A549 (cell line): ENCODE data around the gene TBATA. TPM values are rescaled to one million over a fixed set of nuclear protein-coding genes. Genes with fewer than 3 reads are reported as not detected.

ENCODE experiments used
- ATAC-seq, 2 experiments: fragments of 200-7000 bp in 1 of 2; fragments of >200 bp in 1 of 2; cut with Nextera tagmentation in 1 of 2; cut with Tn5 transposase in 1 of 2; 3 replicates each; pipeline versions ENCODE4 v1.8.0 to v1.9.1; 2018 to 2020; ENCODE audit warnings: mild to moderate bottlenecking in 1 of 2, moderate library complexity in 1 of 2
- CTCF ChIA-PET: fragments of 300-600 bp; sonication (Branson Sonifier 250); formaldehyde crosslinking; extraction: SDS; loops from one replicate; lab custom pipeline; 2021; ENCODE audit warnings: antibody characterized with exemption, inconsistent platforms; lab: Yijun Ruan, JAX
- POLR2A ChIA-PET: fragments of 350-600 bp; formaldehyde crosslinking; extraction: SDS; loops from one replicate; lab custom pipeline; 2021; ENCODE audit warnings: antibody characterized with exemption, inconsistent platforms; lab: Yijun Ruan, JAX
- DNase-seq, 2 experiments: peaks; one replicate each; pipeline versions ENCODE4 v3.0.0 to v3.0.0-alpha.2; 2011 to 2016; ENCODE audit warnings: low read depth in 1 of 2, low spot score in 1 of 2
- FAIRE-seq: peaks from 2 replicates; lab custom pipeline; 2011; peaks lifted over from hg19 to GRCh38; lab: Jason Lieb, UNC
- H3K27ac ChIP-seq, 2 experiments: fragments of >200 bp; sonication (Bioruptor Twin); formaldehyde crosslinking; 3 replicates each; pipeline ENCODE4 v1.5.1; 2016 to 2017
- H3K4me1 ChIP-seq: fragments of >200 bp; sonication (Bioruptor Twin); formaldehyde crosslinking; 3 replicates; pipeline ENCODE4 v1.6.1; 2016
- H3K4me2 ChIP-seq: fragments of >200 bp; sonication (Bioruptor Twin); formaldehyde crosslinking; 3 replicates; pipeline ENCODE4 v1.6.1; 2016
- H3K4me3 ChIP-seq: fragments of >200 bp; sonication (Bioruptor Twin); formaldehyde crosslinking; 3 replicates; pipeline ENCODE4 v1.5.1; 2016
- H3K9me3 ChIP-seq: fragments of >200 bp; sonication (Bioruptor Twin); formaldehyde crosslinking; 3 replicates; pipeline ENCODE4 v1.6.1; 2016
- BHLHE40 ChIP-seq: IDR thresholded peaks from 2 replicates; pipeline ENCODE4 v1.6.1; 2012; ENCODE audit warnings: low read depth, low read length, inconsistent platforms
- CBX2 ChIP-seq: fragments of 200-600 bp; sonication (generic); IDR thresholded peaks from 2 replicates; pipeline ENCODE4 v1.6.1; 2016; ENCODE audit warnings: low read depth, mild to moderate bottlenecking, borderline replicate concordance
- CBX8 ChIP-seq: fragments of 200-600 bp; sonication (generic); IDR thresholded peaks from 2 replicates; pipeline ENCODE4 v1.6.1; 2016
- CHD2 ChIP-seq: fragments of 150-350 bp; IDR thresholded peaks from 2 replicates; pipeline ENCODE4 v1.6.1; 2014; ENCODE audit warnings: low read length; ENCODE audit not compliant: partially characterized antibody
- EHF ChIP-seq: fragments of 250-450 bp; sonication (Bioruptor Pico); IDR thresholded peaks from 2 replicates; pipeline ENCODE4 v1.5.0; 2020; ENCODE audit warnings: mild to moderate bottlenecking
- EHMT2 ChIP-seq: fragments of 200-600 bp; sonication (generic); IDR thresholded peaks from 2 replicates; pipeline ENCODE4 v1.6.1; 2016; ENCODE audit warnings: antibody characterized with exemption, low read depth, mild to moderate bottlenecking, moderate library complexity
- EP300 ChIP-seq, 2 experiments: fragments of >200 bp; sonication (Bioruptor Twin); formaldehyde crosslinking; IDR thresholded peaks; 2 replicates in 1 of 2; 3 replicates in 1 of 2; pipeline ENCODE4 v1.6.1; 2016 to 2017
- FOSB ChIP-seq: fragments of 250-450 bp; sonication (Bioruptor Pico); IDR thresholded peaks from 2 replicates; pipeline ENCODE4 v1.5.0; 2020; ENCODE audit warnings: mild to moderate bottlenecking, moderate library complexity
- FOSL2 ChIP-seq, 2 experiments: fragments of 450-650 bp in 1 of 2; fragments of >200 bp in 1 of 2; sonication (Bioruptor Twin) in 1 of 2; formaldehyde crosslinking; IDR thresholded peaks; 2 replicates each; pipeline versions ENCODE4 v1.5.0 to v1.6.1; 2016 to 2020; ENCODE audit warnings: mild to moderate bottlenecking in 1 of 2, moderate library complexity in 1 of 2
- GATA3 ChIP-seq: IDR thresholded peaks from 2 replicates; pipeline ENCODE4 v1.6.1; 2012; ENCODE audit warnings: borderline replicate concordance
- HEYL ChIP-seq: fragments of 250-450 bp; sonication (Bioruptor Pico); IDR thresholded peaks from 2 replicates; pipeline ENCODE4 v1.8.0; 2021; ENCODE audit warnings: mild to moderate bottlenecking, moderate library complexity
- HOXB13 ChIP-seq: fragments of 250-450 bp; sonication (Bioruptor Pico); IDR thresholded peaks from 2 replicates; pipeline ENCODE4 v1.5.0; 2020; ENCODE audit warnings: low read depth, mild to moderate bottlenecking, moderate library complexity
- JUN ChIP-seq, 2 experiments: fragments of >200 bp; sonication (Bioruptor Twin); formaldehyde crosslinking; IDR thresholded peaks; 2 replicates in 1 of 2; 3 replicates in 1 of 2; pipeline ENCODE4 v1.6.1; 2016 to 2017
- JUNB ChIP-seq: fragments of >200 bp; sonication (Bioruptor Twin); formaldehyde crosslinking; IDR thresholded peaks from 2 replicates; pipeline ENCODE4 v1.6.1; 2016
- KDM1A ChIP-seq: fragments of 200-600 bp; sonication (generic); IDR thresholded peaks from 2 replicates; pipeline ENCODE4 v1.6.1; 2016; ENCODE audit warnings: low read depth, mild to moderate bottlenecking
- KDM5A ChIP-seq: fragments of 200-600 bp; sonication (generic); IDR thresholded peaks from 2 replicates; pipeline ENCODE4 v1.6.1; 2016; ENCODE audit warnings: antibody characterized with exemption, mild to moderate bottlenecking
- MAFK ChIP-seq: fragments of 450-650 bp; IDR thresholded peaks from 2 replicates; pipeline ENCODE4 v1.6.1; 2014; ENCODE audit not compliant: partially characterized antibody
- NFE2L2 ChIP-seq: fragments of 150-350 bp; conservative IDR thresholded peaks from 2 replicates; pipeline ENCODE4 v1.6.1; 2014; ENCODE audit warnings: low read length
- PHF8 ChIP-seq: fragments of 200-600 bp; sonication (generic); IDR thresholded peaks from 2 replicates; pipeline ENCODE4 v1.6.1; 2016; ENCODE audit warnings: low read depth, mild to moderate bottlenecking, antibody characterized with exemption, moderate library complexity, borderline replicate concordance
- POLR2AphosphoS2 ChIP-seq: conservative IDR thresholded peaks from 2 replicates; pipeline ENCODE4 v1.6.1; 2012; ENCODE audit warnings: low read length, improper control_type of control experiment, inconsistent platforms
- RFX5 ChIP-seq: fragments of 450-650 bp; IDR thresholded peaks from 2 replicates; pipeline ENCODE4 v1.7.1; 2014; ENCODE audit warnings: antibody characterized with exemption, mild to moderate bottlenecking, moderate library complexity
- RNF2 ChIP-seq: fragments of 200-600 bp; sonication (generic); IDR thresholded peaks from 2 replicates; pipeline ENCODE4 v1.6.1; 2016; ENCODE audit warnings: low read depth, mild to moderate bottlenecking, antibody characterized with exemption, moderate library complexity, borderline replicate concordance
- TFCP2L1 ChIP-seq: fragments of 250-450 bp; sonication (Bioruptor Pico); IDR thresholded peaks from 2 replicates; pipeline ENCODE4 v1.5.0; 2021; ENCODE audit warnings: mild to moderate bottlenecking
- ZNF302 ChIP-seq: fragments of 250-450 bp; sonication (Bioruptor Pico); IDR thresholded peaks from 2 replicates; pipeline ENCODE4 v1.9.0; 2021; ENCODE audit warnings: inconsistent platforms, mild to moderate bottlenecking, moderate library complexity
- ZSCAN20 ChIP-seq: fragments of 250-450 bp; sonication (Bioruptor Pico); IDR thresholded peaks from 2 replicates; pipeline ENCODE4 v1.8.0; 2022; ENCODE audit warnings: mild to moderate bottlenecking, moderate library complexity
- WGBS: methylation state at CpG from one replicate; pipeline ENCODE4 v1.1.6; 2017; ENCODE audit errors: missing lambda C conversion rate; 5-methylcytosine and 5-hydroxymethylcytosine counted together
- polyA plus RNA-seq, 4 experiments: library from polyadenylated mRNA; depleted of rRNA in 3 of 4; stranded (reverse); fragments of >200 nt; fragmentation: RNase III in 1 of 4; extraction: RNeasy Plus Mini Kit Qiagen cat#74134 plus additional on column Dnase treatment in 1 of 4; gene quantifications; 2 replicates in 3 of 4; 3 replicates in 1 of 4; pipeline ENCODE4 v1.2.3, GENCODE V29; 2011 to 2017
- TF ChIP-seq, protein P1 (sequence below): IDR thresholded peaks from 2 replicates; pipeline ENCODE4 v1.6.1; 2012
- TF ChIP-seq, protein P2 (sequence below): fragments of >200 bp; sonication (Bioruptor Twin); formaldehyde crosslinking; IDR thresholded peaks from 3 replicates; pipeline ENCODE4 v1.5.1; 2016
- TF ChIP-seq, protein P3 (sequence below): IDR thresholded peaks from 2 replicates; pipeline ENCODE4 v1.6.1; 2012

The TBATA gene
- polyA plus RNA-seq, 2 of the 4 experiments (the other 2 are of a cell fraction), result not detected

DNA sequence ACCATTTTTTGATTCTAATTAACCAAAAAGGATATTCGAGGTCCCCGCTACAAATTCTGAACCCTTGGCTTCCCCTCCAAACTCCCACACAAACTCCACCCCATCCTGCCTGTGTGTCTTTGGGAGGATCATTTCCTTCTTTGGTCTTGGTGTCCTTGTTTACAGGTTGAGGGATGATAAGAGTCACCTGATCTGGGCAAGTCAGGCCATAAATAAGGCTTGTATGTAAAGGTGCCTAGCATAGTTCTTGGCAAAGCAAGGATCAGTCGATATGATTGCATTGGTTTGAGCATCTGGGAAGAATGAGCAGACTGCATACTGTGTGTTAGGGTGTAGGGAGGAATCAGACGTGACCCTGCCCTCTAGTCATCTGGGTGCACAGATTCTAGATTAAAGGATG, 28.9 kb upstream of the TBATA start:
- TF ChIP-seq, protein P1, sequence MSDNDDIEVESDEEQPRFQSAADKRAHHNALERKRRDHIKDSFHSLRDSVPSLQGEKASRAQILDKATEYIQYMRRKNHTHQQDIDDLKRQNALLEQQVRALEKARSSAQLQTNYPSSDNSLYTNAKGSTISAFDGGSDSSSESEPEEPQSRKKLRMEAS, result no peak
- TF ChIP-seq MAFK (no peak), RNF2 (no peak), CBX2 (no peak), FOSB (no peak), BHLHE40 (no peak), NFE2L2 (no peak), CBX8 (no peak), CHD2 (no peak), ZNF302 (CRISPR knock-in tag) (no peak), HOXB13 (CRISPR knock-in tag) (no peak), POLR2AphosphoS2 (no peak), TFCP2L1 (CRISPR knock-in tag) (no peak), FOSL2 (IDR thresholded peaks at IDR 0.05) (no peak), FOSL2 (CRISPR knock-in tag; IDR thresholded peaks at IDR 0.05) (no peak), RFX5 (no peak), JUNB (no peak), KDM5A (no peak), HEYL (CRISPR knock-in tag) (no peak), GATA3 (no peak)
- TF ChIP-seq, protein P2, sequence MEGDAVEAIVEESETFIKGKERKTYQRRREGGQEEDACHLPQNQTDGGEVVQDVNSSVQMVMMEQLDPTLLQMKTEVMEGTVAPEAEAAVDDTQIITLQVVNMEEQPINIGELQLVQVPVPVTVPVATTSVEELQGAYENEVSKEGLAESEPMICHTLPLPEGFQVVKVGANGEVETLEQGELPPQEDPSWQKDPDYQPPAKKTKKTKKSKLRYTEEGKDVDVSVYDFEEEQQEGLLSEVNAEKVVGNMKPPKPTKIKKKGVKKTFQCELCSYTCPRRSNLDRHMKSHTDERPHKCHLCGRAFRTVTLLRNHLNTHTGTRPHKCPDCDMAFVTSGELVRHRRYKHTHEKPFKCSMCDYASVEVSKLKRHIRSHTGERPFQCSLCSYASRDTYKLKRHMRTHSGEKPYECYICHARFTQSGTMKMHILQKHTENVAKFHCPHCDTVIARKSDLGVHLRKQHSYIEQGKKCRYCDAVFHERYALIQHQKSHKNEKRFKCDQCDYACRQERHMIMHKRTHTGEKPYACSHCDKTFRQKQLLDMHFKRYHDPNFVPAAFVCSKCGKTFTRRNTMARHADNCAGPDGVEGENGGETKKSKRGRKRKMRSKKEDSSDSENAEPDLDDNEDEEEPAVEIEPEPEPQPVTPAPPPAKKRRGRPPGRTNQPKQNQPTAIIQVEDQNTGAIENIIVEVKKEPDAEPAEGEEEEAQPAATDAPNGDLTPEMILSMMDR, result no peak
- Histone ChIP-seq H3K4me1 (peaks cover 11% of the 10 kb centered on the region), H3K27ac (no peak overlapping the region), H3K4me3 (no peak overlapping the region), H3K9me3 (no peaks in the 10 kb centered on the region), H3K4me2 (no peak overlapping the region)
- ATAC-seq (no peak), FAIRE-seq (no peak), DNase-seq (no peak)
- ChIA-PET POLR2A (no interaction called here), CTCF (interaction anchor here (0.7 to 5.6 kb wide), 5 partner anchors 9 to 264 kb away, joined by 3 to 48 read pairs (median 4); no protein-coding TSS in a partner anchor)
- 66% methylated on average over 4 of the region's 4 CpGs for WGBS

DNA sequence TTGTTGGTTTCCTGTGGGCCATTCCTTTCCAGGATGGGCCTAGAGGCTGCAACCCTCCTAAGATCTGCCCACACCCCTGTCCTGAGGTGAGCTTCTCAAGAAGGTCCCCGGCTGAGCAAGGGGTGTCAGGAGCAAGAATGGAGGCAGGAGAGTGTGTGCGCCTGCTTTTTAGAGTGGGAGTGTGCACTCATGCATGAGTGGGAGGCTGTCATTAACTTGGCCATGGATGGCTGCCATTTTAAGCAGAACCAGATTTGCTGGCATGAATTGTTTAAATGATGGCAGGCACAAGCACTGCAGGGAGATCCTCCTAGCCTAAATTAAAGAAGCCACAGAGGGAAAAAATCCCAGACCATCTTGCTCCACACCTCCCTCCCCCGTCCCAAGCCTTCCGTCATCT, 27.6 kb upstream of the TBATA start:
- ChIA-PET CTCF (interaction anchor here (0.9 to 5.6 kb wide), 4 partner anchors 59 to 351 kb away, joined by 3 to 48 read pairs (median 4); no protein-coding TSS in a partner anchor), POLR2A (no interaction called here)
- WGBS, result 60% methylated on average over 3 of the region's 4 CpGs
- DNase-seq (no peak), ATAC-seq (no peak), FAIRE-seq (no peak)
- TF ChIP-seq JUN (IDR thresholded peaks at IDR 0.05) (no peak), EP300 (IDR thresholded peaks at IDR 0.05) (no peak), EHF (no peak), ZSCAN20 (no peak), CHD2 (no peak), EHMT2 (no peak), BHLHE40 (no peak), KDM1A (no peak), PHF8 (no peak), RNF2 (no peak)
- TF ChIP-seq, protein P2, result no peak
- TF ChIP-seq, protein P3, sequence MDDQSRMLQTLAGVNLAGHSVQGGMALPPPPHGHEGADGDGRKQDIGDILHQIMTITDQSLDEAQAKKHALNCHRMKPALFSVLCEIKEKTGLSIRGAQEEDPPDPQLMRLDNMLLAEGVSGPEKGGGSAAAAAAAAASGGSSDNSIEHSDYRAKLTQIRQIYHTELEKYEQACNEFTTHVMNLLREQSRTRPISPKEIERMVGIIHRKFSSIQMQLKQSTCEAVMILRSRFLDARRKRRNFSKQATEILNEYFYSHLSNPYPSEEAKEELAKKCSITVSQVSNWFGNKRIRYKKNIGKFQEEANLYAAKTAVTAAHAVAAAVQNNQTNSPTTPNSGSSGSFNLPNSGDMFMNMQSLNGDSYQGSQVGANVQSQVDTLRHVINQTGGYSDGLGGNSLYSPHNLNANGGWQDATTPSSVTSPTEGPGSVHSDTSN, result no peak
- H3K9me3 ChIP-seq, result no peaks in the 10 kb centered on the region
- H3K27ac ChIP-seq, result no peak overlapping the region
- peaks cover 11% of the 10 kb centered on the region for H3K4me1 ChIP-seq
- H3K4me2 ChIP-seq, result no peak overlapping the region
- no peak overlapping the region for H3K4me3 ChIP-seq
